ENCODE data around the gene SFTPA2. TPM values are rescaled to one million over a fixed set of nuclear protein-coding genes. Genes with fewer than 3 reads are reported as not detected.
"Not testable (repeated sequence)": the region's sequence is repeated elsewhere in the genome, so short reads cannot be mapped to it uniquely, and the experiment has no call there.

Gene SFTPA2
- total RNA-seq, 1 donor from 2014 or later, result 0.34 TPM

DNA sequence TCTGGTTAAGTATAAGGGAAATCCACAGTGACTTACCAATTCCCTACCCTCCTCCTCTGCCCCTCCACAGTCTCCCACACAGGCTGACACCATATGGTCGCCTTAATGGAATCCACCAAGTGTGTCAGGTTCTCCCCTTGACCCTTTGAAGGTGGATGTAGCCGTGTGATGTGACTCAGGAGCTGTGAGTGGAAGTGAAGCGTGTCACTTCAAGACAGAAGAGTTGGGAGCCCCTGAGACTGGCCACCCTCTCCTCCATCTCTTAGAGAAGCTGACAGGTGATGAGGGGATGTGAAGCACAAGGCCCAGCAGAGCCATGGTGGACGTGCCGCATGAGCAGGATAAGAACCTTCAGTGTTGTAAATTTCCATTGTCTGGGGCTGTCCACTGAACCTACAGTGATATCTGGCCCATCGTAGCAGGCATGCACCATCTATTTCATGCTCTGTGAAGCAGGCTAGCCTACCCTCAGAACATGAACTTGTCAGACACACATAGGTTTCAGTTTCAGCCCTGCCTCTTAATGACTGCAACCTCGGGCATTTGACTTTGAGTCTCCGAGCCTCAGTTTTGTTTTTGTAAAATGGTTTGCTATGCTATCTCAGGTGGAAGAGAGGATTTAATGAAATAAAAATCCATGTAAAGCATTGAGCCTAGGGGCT, 35.0 kb downstream of the SFTPA2 start:
- H3K9me3 Mint-ChIP-seq; H3K4me3 Mint-ChIP-seq; H3K4me1 Mint-ChIP-seq; H3K36me3 Mint-ChIP-seq; H3K27me3 Mint-ChIP-seq (ENCODE audit: low read depth); H3K27ac Mint-ChIP-seq; DNase-seq (ENCODE audit: low spot score in 2 of 2, unreplicated experiment in 2 of 2): not testable (repeated sequence)

DNA sequence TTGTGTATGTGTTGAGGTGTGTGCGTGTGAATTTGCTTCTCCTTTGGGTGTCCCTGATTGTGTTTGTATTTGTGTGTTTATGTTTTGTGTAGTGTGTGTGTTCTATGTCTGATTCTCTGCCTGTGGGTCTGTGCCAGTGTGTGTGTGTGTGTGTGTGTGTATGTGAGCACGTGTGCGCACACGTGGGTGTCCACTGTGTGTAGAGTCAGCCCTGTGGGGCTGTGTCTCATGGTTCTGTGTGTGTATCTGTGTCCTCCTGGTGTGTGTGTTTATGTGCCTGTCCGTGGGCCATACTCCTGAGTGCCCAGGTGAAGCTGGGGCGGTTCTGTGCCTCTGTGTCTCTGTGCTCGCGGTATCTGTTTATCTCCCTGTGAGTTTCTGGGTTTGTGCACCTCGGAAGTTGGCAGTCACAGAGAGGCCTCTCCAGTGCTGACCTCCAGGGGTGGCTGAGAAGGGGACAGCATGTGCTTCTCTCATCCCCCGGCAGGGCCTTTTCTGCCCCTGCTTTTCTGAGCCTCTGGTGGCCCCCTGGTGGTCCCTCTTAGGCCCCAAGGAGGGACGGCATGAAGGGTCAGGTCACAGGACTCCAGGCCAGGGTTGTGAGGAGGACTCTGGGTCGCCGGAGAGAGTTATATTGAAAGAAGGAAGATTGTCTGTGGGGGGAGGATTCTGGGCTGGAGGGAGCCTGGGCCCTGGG, 36.9 kb downstream of the SFTPA2 start:
- H3K36me3 Mint-ChIP-seq; H3K4me3 Mint-ChIP-seq; DNase-seq (ENCODE audit: low spot score in 2 of 2, unreplicated experiment in 2 of 2); H3K27ac Mint-ChIP-seq; H3K4me1 Mint-ChIP-seq; H3K9me3 Mint-ChIP-seq; H3K27me3 Mint-ChIP-seq (ENCODE audit: low read depth): not testable (repeated sequence)

DNA sequence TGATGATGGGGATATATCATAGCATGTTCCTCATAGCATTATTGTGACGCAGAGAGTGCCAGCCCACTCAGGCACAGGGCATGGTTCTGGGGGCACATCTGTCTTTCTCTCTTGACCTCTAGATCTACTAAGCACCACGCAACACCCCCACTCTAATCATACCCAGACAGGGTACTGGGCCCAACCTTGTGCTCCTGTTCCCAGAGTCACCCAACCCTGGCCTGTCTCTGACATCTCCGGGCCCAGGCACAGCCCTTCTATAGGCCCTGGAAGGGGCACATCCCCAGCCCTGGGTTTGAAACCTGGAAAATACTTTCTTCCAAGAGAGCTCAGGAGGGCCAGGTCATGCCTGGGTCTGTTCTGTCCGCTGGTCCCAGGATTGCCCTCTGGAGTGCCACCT, 37.7 kb downstream of the SFTPA2 start:
- H3K27me3 Mint-ChIP-seq (ENCODE audit: low read depth); H3K4me3 Mint-ChIP-seq; H3K9me3 Mint-ChIP-seq; DNase-seq (ENCODE audit: low spot score in 2 of 2, unreplicated experiment in 2 of 2); H3K27ac Mint-ChIP-seq; H3K36me3 Mint-ChIP-seq; H3K4me1 Mint-ChIP-seq: not testable (repeated sequence)

DNA sequence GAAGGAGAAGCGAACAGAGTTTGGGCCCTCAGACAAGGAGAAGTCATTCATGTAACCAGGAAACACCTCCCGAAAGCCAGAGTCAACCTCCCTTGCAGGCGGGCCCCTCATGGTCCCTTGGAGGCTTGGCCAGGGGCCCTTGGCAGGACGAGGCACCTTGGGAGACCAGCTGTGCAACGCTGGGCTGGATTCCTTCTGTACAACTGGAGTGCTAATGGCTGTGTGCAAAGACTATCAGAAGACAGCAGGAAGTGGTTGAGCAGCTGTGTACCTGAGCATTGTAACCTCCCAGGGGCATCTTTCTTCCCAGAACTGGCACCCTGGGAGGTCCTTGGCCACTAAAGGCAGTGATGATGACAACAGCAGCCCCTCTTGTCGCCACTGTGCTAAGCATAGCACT, 38.5 kb downstream of the SFTPA2 start:
- H3K4me1 Mint-ChIP-seq; DNase-seq (ENCODE audit: low spot score in 2 of 2, unreplicated experiment in 2 of 2); H3K36me3 Mint-ChIP-seq; H3K4me3 Mint-ChIP-seq; H3K27me3 Mint-ChIP-seq (ENCODE audit: low read depth); H3K27ac Mint-ChIP-seq; H3K9me3 Mint-ChIP-seq: not testable (repeated sequence)

DNA sequence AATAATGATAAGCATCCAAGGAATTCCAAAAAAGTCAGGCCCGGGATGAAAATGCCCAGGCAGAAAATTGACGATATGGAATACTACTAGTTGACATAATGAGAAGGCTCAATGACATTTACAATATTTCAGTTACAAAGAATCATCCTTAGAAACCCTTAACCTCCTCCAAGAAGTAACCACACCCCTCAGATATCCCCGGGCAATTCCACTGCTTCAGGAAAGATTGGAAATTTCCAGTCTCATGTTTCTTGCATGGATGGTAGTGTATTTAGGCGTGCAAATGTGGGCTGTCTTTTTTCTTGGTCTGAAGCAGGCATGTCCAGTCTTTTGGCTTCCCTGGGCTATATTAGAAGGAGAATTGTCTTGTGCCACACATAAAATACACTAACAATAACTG, 42.6 kb downstream of the SFTPA2 start:
- H3K27me3 Mint-ChIP-seq (ENCODE audit: low read depth); DNase-seq (ENCODE audit: low spot score in 2 of 2, unreplicated experiment in 2 of 2); H3K4me3 Mint-ChIP-seq; H3K36me3 Mint-ChIP-seq; H3K4me1 Mint-ChIP-seq; H3K9me3 Mint-ChIP-seq; H3K27ac Mint-ChIP-seq: not testable (repeated sequence)

DNA sequence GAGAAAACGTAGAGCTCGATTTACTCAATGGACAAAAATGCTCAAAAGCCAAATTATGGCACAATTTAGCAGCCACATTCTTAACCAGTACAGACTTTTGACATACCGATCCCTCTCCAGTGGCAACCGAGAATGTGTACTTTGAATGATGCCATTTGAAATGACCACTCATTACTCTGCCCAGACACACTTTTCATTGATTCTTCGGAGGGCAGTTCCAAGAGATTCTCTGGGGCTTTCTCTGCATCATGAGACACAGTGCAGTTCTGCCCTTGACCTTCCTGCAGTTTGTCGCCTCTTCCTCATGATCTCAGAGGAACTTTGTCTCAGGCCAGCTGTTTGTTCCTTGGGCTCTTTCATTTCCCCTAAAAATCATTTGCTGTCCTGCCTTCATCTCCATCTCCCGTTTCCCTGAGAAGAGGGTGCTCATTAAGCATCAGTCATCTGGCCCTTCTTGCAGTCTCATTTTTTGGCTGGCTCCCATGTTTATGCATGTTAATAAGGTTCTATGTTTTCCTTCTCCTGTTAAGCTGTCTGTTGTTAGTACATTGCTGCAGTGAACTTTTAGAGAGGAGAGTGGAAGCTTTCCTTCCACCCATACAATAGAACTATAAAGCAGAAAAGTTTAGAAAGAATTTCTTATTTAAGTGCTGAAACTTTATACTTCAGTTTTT, 43.5 kb downstream of the SFTPA2 start:
- DNase-seq (ENCODE audit: low spot score in 2 of 2, unreplicated experiment in 2 of 2); H3K27ac Mint-ChIP-seq; H3K4me3 Mint-ChIP-seq; H3K36me3 Mint-ChIP-seq; H3K27me3 Mint-ChIP-seq (ENCODE audit: low read depth); H3K4me1 Mint-ChIP-seq; H3K9me3 Mint-ChIP-seq: not testable (repeated sequence)

DNA sequence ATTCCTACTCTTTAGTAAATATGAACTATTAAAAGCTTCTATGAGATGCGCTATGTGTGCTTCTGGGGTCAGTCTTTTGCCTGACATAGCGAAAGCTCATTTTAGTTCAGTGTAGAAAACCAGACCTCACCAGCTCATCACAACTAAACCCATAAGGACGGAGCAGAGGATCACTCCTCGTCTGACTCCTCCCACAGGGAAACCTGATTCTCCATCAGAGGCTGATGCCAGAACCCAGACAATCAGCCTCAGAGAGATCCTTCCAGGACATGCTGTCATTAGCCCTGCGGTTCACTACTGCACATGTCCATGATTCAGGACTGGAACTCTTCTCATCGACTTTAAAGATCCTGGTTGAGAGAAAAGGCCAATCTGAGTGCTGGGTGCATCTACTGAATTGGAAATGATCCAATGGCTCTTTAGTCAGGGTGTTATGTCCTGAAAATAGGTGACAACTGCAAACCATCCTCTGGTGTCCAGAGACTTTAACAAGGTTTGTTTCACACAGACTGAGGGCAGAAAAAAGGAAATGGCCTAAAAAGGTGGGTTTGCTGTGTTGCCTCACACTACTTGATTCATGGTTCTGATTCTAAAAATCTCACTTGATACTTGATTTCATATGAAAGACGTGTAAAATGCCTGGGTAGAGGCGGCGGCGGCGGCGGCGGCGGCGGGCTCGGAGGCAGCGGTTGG, 48.2 kb downstream of the SFTPA2 start, which contains the start of gene EIF5AL1:
EIF5AL1 (plus strand) TSS at position 643 of the 693 bp plus-strand sequence. CDS start 117 bp downstream, outside the sequence.
- not testable (repeated sequence) for H3K4me1 Mint-ChIP-seq, H3K4me3 Mint-ChIP-seq

DNA sequence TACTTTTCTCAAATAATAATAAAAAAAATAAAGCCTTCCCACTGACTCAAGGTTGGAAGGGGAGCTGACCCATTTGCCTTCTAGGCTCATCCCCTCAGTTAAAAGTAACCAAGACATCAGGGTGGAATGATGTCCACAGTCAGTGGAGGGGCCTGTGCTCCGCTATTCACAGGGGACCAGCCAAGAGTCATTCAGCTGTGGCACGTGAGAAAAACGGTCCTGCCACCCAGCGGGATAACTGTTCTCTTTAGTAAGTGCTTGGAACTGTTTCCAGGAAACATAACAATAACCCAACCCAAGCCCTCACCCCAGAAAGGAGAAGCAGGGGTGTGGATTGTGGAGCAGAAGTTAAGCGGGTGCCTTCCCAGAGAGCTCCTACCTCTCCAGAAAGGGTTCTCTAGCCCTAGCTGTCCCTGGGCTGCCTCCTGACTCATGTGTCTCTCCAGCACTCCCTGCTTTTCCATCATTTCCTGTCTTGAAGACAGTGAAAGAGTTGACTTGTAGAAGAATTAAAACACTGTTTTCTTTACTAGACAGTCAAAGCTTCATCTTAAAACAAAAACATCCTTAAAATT, 50.2 kb downstream of the SFTPA2 start:
- H3K9me3 Mint-ChIP-seq; H3K36me3 Mint-ChIP-seq; DNase-seq (ENCODE audit: low spot score in 2 of 2, unreplicated experiment in 2 of 2); H3K27ac Mint-ChIP-seq; H3K4me1 Mint-ChIP-seq; H3K4me3 Mint-ChIP-seq: not testable (repeated sequence)
- H3K27me3 Mint-ChIP-seq (ENCODE audit: low read depth), result peaks cover 33% of the 10 kb centered on the region

More for the DNA sequence above, 48.2 kb downstream of the SFTPA2 start, which contains the start of gene EIF5AL1:
- not testable (repeated sequence) for DNase-seq (ENCODE audit: low spot score in 2 of 2, unreplicated experiment in 2 of 2); H3K27ac Mint-ChIP-seq; H3K9me3 Mint-ChIP-seq; H3K36me3 Mint-ChIP-seq
- peaks cover 22% of the 10 kb centered on the region for H3K27me3 Mint-ChIP-seq (ENCODE audit: low read depth)

DNA sequence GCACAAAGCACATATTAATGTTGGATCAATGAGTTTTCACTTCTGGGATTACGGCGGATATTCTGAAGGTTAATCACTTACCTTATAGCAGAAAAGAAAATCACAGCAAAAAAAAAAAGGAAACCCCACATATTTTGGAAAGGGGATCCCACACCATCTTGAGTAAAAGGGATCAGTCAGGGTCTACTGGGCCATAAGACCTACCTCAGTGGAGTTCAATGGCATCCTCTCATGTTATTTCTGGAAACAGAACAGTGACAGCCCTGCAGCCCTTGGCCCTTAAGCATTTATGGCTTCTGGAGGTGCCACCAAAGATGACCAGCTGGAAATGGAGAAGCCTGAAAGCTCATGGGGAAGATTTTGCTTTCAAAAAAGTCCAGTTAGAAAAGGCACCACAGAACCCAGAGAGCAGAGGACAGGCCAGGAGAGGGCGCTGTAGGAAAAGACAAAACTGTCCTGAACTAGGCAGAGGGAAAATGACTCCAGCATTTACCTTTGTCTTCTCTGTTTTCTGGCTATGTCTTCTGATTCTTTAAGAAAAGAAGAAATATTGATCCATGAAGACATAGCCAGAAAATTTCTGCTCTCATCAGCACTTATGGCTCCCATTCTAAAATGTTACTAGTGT, 50.8 kb downstream of the SFTPA2 start:
- not testable (repeated sequence) for H3K36me3 Mint-ChIP-seq; H3K27ac Mint-ChIP-seq; H3K9me3 Mint-ChIP-seq; DNase-seq (ENCODE audit: low spot score in 2 of 2, unreplicated experiment in 2 of 2); H3K4me1 Mint-ChIP-seq; H3K4me3 Mint-ChIP-seq
- H3K27me3 Mint-ChIP-seq (ENCODE audit: low read depth), result peaks cover 33% of the 10 kb centered on the region

DNA sequence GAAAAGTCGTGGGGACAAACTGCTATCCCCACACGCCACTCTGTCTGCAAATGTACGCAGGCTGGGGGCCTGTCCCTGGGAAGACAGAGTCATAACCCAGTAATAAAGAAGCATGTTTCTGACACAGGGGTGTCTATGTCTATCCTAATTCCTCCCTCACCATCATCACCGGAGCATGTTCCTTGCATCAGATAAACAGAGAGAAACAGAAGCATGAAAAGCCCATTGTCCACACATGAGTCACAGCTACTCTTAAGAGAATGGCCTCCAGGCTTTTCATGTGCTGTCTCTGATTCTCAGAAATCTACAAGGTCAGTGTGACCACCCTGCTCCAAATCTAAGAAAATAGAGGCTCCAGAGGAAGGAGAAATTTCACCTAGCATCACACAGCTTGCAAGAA, 52.0 kb downstream of the SFTPA2 start:
- not testable (repeated sequence) for H3K4me1 Mint-ChIP-seq; H3K4me3 Mint-ChIP-seq; DNase-seq (ENCODE audit: low spot score in 2 of 2, unreplicated experiment in 2 of 2); H3K27ac Mint-ChIP-seq; H3K9me3 Mint-ChIP-seq; H3K36me3 Mint-ChIP-seq
- H3K27me3 Mint-ChIP-seq (ENCODE audit: low read depth), result peaks cover 40% of the 10 kb centered on the region

Measured in mesothelial cell of epicardium (in vitro differentiated cells).